NCI-H460 (cell line): ENCODE data around the gene CDCA3. TPM values are rescaled to one million over a fixed set of nuclear protein-coding genes. Genes with fewer than 3 reads are reported as not detected.
A peak's percentile ranks its signal among the peaks of the same experiment; 100 is the strongest.

Experiments
- DNase-seq: peaks from one replicate; pipeline ENCODE4 v3.0.0-alpha.2; 2016; ENCODE audit warnings: low read depth; ENCODE audit errors: extremely low read depth
- total RNA-seq: library from RNA; depleted of rRNA; stranded (reverse); fragments of >200 nt; shearing (Covaris generic); gene quantifications from 2 replicates; pipeline ENCODE4 v1.2.3, GENCODE V29; 2014

Gene CDCA3
- total RNA-seq, 1 experiment from 2014 or later: 33.4 TPM

DNA sequence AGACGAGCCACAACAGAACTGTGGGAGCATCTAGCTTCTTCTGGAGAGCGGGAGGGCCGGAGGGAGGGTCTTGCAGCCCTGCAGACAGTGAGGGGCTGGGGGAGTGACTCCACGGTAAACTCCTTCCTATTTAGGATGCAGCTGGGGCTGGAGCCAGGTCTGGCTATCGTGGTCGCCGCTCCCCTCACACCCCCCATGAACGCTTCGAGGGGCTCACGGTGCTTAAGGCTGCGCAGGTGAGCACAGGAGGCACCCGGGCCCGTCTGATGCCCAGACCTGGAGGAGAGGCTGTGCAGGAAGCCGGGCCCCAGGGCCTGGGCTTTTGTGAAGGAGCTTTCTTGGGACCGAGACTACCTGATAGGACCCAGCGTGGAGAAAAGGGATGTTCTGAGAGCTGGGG is 14.2 kb downstream of the CDCA3 start:
- DNase-seq: no peak

DNA sequence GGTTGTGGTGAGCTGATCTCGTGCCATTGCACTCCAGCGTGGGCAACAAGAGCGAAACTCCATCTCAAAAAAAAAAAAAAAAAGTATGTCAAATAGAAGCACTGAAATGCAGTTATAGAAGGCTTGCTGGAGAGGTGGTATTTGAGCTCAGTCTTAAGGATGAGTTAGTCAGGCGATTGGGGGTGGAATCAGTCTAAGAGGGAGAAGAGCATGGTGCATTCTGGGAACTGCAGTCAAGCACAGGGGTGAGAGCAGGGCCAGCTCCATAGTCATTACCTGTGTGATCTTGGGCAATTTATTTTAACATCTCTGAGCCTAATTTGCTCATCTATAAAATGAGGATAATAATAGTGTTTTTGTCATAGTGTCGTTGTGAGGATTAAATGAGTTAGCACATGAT is 16.2 kb downstream of the CDCA3 start:
- DNase-seq: no peak

DNA sequence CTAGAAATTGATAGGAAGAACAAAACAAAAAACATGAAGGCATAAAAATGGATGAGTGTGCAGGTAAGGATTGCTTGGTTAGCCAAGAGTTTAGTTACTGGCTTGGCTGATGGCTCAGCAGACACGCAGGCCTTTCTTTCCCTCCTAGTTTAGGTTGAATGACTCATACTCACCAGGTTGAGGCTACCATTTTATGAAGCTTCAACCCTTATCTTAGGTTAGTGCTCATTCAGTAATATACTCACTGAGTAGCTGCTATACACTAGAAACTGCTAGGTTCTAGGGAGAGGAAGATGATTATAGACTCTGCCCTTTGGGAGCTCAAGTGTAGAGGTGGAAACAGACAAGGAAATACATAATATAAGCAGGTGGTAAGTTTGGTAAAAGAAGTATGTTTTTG is 16.8 kb downstream of the CDCA3 start:
- no peak for DNase-seq

DNA sequence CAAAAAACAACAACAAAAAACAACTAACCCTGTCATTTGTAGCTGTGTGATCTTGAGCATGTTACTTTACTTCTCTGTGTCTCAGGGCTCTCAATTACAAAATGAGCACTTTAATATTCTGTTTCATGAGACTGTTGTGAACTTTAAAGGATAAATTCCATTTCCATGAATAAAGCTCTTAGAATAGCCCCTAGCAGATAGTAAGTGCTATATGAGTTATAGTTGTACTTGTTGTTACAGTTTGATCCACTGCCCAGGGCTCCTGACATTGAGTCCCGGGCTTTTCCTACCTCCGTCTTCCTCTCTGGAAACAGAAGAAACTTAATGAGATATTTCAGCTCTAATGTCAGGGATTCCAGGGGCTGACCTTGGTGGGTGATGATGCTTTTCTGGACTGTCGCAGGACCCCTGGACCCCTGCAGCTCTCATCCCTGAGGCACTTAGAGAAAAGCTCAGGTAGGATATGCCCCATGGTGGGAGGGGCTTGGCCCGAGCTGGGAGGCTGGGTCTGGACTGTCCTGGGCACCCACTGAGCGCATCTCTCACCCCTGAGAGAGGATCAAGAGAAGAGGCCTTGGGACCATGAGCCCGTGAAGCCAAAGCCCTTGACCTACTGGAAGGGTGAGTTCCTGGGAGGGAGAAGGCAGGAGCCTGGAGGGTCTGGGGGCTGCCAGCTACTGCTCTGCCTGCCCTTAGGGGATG is 17.7 kb downstream of the CDCA3 start:
- no peak for DNase-seq

DNA sequence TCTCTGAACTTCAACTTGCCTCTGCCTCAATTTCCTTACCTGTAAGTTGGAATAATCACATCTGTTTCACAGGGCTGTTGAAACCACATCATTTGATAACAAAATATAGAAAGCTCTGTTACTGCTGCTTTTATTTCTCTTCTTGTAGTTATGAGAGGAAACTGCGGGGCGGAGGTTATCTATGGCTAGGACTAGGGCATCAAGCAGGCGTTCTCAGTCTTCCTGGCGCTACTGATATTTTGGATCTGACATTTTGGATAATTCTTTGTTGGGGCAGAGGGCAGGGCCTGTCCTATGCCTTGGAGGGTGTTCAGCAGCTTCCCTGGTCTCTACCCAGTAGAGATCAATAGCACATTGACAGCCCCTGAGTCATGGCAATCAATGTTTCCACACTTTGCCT is 19.0 kb downstream of the CDCA3 start:
- DNase-seq: no peak

DNA sequence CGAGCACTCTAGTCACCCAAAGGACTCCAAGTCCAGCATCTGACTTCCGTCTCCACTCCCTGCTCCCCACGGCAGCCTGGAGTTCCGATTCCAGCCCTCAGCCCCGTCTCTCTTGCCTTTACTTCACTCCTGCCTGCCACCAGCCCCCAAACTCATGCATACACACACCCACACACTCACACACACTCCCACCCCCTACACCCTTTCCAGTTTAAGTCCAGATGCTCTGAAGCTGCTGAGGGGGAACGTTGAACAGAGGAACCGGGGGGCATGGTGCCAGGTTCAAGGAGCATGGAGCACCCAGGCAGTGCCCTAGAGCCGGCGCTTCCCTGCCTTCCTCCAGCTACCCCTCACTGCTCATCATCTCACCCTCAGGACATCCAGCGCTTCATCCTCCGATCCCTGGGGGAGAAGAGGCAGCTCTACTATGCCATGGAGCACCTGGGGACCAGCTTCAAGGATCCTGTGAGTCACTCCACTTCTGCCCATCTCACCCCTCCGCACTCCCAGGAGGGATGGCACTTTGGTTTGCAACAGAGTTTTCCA is 19.6 kb downstream of the CDCA3 start:
- no peak for DNase-seq

DNA sequence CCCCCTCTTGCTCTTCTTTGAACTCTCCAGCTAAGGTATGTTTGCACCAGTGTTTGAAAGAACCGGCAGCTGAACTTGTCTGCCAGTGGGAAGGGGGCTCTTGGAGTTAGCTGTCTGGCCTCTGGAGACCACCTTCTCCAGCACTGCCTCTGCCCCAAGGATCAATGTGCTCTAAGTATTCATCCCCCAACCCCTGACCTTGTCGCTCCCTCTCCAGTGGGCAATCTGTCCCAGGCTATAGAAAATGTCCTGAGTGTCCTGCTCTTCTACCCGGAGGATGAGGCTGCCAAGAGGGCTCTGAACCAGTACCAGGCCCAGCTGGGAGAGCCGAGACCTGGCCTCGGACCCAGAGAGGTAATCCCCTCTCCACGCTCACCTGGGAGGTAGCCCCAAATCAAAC is 20.1 kb downstream of the CDCA3 start:
- no peak for DNase-seq

DNA sequence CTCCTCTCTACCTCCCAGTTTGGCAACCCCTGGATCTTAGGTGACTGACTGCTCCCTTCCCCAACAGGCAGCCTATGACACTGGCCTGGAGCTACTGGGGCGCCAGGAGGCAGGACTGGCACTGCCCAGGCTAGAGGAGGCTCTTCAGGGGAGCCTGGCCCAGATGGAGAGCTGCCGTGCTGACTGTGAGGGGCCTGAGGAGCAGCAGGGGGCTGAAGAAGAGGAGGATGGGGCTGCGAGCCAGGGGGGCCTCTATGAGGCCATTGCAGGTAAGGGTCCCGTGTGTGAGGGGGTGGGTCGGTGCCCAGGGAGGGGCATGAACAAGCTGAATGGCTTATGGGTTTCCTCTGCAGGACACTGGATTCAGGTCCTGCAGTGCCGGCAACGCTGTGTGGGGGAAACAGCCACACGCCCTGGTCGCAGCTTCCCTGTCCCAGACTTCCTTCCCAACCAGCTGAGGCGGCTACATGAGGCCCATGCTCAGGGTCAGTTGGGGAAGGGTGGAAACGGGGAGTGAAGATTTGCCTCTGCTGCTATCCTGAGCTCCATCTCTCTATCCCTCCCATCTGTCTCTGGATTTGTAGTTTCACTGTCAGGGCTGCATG is 20.7 kb downstream of the CDCA3 start:
- no peak for DNase-seq

DNA sequence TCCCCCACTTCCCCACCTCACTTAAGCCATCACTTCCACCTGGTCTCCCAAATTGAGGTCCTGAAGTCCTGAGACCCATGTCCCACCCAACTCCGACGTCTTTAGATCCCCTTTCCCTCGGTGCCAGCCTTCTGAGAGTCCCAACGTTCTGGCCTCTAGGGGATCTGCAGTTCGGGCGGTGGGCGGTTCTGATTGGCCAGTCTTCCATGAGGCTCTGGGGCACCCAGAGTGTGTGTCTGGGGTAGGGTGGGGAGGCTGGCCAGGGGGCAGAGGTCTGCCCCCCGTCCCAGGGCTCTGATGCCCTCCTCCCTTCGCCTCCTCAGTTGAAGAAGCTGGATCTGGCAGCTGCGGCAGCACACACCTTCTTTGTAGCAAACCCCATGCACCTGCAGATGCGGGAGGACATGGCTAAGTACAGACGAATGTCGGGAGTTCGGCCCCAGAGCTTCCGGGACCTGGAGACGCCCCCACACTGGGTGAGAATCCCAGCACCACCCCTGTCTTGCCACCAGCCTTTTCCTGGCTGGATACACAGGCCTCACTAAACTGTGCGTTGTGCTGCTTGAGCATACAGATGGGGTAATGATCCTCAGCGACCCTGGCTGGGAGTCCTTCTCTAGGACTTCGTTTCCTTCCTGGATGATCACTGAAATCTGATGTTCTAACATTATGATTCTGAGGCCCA is 21.4 kb downstream of the CDCA3 start:
- no peak for DNase-seq

DNA sequence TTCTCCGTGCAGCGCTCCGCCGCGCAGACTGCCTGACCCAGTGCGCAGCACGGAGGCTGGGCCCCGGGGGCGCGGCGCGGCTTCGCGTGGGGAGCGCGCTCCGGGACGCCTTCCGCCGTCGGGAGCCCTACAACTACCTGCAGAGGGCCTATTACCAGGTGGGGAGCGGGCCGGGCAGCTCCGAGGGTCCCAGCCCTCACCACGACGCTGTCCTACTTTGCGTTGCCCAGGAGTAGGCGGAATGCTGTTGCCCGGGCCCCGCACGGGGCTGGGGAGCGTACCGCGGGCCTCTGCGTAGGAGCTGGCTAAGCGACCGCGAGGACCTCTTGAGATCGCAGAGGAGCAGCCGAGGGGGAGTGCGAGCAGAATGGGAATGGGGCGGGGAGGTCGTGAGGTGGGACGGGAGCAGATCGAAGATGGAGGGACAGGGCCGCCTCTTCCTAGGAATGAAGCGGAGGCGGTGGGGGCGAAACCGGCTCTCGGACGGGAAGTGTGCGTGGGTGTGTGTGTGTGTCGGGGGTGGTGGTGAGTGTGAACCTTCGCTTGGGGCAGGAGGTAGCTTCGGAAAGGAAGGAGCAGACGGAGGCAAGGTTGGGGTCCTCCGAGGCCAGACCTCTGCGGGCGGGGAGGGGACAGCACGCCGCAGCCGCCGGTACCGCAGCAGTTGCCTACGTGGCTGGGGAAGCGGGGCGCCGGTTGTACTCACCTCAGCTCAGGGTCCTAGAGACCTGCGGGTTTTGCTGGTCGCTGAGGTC is 22.1 kb downstream of the CDCA3 start:
- DNase-seq: no peak

DNA sequence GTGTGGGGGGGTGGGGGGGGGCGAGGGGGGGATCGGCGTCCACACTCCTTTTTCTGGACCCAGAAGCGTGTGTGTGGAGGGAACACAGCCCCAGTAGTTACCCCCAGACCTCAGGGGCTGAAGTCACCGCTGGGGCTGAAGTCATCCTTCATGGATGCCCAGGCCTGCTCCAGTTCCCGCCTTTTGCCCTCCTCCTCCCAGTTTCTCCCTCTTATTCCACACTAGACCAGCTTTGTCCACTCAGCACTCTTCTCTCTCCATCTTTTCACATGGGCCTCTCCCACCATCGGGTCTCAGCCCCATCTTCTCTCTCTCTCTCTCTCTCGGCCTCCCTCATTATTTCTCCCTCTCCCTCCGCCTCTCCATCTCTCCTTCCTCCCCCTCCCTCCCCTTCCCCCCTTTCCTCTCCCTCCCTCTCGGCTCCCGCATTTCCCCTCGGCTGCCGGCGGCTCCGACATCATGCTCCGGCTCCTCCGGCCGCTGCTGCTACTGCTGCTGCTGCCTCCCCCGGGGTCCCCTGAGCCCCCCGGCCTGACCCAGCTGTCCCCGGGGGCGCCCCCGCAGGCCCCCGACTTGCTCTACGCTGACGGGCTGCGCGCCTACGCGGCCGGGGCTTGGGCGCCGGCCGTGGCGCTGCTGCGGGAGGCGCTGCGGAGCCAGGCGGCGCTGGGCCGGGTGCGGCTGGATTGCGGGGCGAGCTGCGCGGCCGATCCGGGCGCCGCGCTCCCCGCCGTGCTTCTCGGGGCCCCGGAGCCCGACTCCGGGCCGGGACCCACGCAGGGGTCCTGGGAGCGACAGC is 22.9 kb downstream of the CDCA3 start, which contains the start of gene P3H3:
Gene P3H3, plus strand, starts transcription at position 426 of the 799 bp plus-strand sequence. Its CDS starts 34 bp downstream, at position 460.
- DNase-seq: peak; percentile 23

DNA sequence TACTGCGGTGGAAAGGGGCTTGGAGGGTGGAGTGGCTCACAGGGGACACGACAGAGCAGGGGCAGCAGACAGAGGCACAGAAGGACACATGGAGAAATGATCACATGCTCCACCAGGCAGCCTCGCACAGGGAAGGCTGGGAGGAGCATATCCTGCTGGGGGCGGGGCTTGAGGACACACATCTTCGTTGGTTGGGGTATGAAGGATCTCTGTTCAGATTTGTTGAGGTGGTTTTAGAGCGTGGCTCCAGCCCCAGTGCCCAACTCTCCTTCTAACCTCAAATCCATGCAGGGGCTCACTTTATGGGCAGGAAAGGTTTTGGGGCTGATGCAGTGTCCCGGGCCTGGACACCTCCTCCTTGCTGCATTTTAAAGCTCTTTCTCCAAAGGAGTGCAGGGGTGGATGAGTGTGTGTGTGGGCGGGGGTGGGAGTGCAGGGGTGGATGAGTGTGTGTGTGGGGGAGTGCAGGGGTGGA is 23.6 kb downstream of the CDCA3 start:
- peak; percentile 75 for DNase-seq

DNA sequence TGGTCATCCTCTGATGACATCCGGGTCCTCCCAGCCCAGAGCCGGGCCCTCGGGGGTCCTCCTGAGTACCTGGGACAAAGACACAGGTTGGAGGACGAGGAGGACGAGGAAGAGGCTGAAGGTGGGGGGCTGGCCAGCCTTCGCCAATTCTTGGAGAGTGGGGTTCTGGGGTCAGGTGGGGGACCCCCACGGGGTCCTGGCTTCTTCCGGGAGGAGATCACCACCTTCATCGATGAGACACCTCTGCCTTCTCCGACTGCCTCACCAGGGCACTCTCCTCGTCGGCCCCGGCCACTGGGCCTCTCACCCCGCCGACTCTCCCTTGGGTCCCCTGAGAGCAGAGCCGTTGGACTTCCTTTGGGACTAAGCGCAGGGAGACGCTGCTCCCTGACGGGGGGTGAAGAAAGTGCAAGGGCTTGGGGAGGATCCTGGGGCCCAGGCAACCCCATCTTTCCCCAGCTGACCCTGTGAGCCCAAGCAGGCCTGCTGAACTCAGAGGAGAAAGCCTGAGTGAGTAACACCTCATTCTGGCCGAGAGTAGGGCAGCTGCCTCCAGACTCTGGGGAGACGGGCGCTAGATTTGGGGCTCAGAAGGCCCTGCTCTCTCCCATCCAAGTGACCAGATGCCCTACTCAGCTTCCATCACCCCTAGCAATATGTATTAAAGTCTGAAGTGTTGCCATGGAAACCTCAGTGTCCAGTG is 24.2 kb downstream of the CDCA3 start:
- DNase-seq: no peak

DNA sequence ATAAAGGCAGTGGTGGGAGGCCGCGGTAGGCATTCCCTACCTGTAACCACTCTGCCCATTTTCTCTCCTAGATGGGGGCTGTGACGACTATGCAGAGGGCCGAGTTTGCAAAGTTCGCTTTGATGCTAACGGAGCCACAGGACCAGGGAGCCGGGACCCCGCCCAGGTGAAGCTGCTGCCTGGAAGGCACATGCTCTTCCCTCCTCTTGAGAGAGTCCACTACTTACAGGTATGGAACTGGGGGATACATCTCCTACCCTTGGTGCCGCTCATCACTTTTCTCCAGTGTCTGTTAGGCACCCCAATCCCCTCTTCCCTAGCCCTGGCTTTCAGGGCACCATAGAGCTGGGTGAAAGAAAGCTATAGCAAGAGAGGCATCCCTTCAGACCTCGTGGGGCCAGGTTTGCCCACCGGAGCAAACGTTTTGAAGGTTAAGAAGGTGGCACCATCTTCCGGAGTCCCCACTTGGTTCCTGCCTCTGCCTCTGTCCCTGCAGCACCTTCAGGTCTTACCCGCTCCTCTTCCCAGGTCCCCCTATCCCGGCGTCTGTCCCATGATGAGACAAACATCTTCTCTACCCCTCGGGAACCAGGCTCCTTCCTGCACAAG is 24.9 kb downstream of the CDCA3 start:
- no peak for DNase-seq

DNA sequence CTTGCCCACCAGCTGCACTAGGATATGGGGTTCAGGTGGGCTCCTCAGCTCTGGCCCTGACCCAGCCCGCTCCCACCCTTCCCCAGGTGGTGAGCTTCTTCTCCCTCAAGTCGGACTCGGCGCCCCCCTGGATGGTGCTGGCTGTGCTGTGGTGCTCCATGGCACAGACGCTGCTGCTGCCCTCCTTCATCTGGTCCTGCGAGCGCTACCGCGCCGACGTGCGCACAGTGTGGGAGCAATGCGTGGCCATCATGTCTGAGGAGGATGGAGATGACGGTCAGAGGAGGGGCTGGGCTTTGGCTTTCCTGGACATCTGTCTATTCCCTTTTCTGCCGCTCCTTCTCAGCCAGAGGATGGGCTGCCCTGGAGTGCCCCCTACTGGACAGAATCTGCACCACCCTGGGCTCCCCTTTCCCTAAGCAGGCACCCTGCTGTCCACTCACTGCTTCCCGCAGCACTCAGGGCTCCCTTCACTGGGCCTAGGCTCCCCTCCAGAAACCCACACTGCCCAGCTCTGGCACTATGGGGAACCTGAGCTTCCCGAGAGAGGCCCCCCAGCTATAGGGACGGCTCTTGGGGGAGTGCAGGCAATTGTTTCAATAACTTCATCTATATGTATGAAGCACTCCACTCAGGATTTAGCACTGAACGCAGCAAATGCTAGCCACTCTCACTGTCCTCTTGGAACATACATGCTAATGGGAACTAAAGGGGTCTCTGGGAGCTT is 25.5 kb downstream of the CDCA3 start:
- peak; percentile 69 for DNase-seq

DNA sequence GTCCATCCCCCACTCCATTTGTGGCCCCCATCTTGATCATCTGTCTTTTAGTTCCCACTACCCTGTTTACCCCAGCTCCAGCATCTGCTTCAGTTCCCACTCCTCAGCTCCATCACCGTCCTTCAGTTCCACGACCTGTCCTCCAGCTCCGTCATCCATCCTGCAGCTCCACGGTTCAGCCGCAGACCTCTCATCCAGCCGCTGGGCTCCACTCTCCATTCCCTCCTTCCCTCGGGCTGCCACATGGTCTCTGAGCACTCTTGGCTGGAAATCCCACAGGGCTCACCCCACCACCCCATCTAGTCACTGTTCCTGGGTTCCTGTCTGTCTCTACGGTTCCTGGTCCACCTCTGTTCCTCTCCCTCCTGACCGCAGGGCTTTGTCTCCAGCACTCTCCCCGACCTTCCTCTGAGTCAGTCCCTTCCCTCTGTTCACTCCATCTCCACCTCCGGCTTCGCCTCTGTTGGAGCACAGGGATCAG is 26.1 kb downstream of the CDCA3 start:
- DNase-seq: no peak

DNA sequence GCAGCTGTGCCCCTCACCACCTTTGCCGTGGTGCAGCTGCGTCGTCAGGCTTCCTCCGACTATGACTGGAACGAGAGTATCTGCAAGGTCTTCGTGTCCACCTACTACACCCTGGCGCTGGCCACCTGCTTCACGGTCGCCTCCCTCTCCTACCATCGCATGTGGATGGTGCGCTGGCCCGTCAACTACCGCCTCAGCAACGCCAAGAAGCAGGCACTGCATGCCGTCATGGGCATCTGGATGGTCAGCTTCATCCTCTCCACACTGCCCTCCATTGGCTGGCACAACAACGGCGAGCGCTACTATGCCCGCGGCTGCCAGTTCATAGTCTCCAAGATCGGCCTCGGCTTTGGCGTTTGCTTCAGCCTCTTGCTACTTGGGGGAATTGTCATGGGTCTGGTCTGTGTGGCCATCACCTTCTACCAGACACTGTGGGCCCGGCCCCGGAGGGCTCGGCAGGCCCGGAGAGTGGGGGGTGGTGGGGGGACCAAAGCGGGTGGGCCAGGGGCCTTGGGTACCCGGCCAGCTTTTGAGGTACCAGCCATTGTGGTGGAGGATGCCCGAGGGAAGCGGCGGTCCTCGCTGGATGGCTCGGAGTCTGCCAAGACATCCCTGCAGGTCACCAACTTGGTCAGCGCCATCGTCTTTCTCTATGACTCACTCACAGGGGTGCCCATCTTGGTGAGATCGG is 26.9 kb downstream of the CDCA3 start:
- no peak for DNase-seq
